GM21528 (cell line): ENCODE results near the gene POLR2H.

ENCODE experiments used
- ATAC-seq: cut with Tn5 transposase; IDR thresholded peaks from one replicate; pipeline ENCODE4 v1.9.1; 2021; ENCODE audit warnings: mild to moderate bottlenecking, moderate library complexity; ENCODE audit not compliant: unreplicated experiment, low FRiP score

The POLR2H gene

DNA sequence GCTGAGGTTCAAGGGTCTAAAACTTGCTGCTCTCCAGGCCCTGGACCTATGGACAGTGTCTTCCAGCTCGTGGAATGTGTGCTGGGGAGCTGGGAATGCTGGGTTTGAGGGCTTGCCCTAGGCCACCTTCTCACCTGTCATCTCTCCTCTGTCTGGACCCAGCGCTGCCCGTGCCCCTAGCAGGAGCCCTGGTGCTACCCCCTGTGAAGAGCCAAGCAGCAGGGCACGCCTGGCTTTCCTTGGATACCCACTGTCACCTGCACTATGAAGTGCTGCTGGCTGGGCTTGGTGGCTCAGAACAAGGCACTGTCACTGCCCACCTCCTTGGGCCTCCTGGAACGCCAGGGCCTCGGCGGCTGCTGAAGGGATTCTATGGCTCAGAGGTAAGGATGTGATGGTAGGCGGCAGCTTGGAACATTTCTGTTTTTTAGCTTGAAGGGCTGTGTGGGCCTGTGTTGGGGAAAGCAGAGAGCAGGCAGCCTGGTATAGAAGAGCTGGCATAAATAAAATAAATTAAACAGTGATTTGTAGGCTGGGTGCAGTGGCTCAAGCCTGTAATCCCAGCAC, 23.4 kb downstream of the POLR2H start:
- no peak for ATAC-seq

DNA sequence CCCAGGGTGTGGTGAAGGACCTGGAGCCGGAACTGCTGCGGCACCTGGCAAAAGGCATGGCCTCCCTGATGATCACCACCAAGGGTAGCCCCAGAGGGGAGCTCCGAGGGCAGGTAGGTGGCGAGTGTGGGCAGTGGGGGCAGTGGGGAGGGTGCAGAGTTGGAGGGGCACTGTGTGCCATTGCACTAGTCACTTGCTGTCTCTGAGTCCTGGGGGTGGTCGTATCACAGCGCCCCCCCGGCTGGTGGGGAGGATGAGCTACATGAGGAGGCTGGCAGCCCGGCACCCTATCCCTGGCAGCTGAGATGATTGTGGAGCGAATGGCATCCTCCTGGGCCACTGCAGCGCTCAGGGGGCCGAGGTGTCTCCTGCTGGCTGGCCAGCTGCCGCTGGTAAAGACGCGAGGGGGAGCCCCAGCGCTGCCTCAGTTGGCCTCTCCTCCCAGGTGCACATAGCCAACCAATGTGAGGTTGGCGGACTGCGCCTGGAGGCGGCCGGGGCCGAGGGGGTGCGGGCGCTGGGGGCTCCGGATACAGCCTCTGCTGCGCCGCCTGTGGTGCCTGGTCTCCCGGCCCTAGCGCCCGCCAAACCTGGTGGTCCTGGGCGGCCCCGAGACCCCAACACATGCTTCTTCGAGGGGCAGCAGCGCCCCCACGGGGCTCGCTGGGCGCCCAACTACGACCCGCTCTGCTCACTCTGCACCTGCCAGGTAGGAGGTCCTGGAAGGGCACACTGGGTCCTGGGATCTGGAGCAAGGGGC, 24.7 kb downstream of the POLR2H start:
- no peak for ATAC-seq

- no peak for ATAC-seq
Observed at GRCh38 chr3:184387174-184387714, 25.7 kb downstream of the POLR2H start.

GRCh38 chr3:184388164-184388935, 26.8 kb downstream of the POLR2H start:
- ATAC-seq = no peak

DNA sequence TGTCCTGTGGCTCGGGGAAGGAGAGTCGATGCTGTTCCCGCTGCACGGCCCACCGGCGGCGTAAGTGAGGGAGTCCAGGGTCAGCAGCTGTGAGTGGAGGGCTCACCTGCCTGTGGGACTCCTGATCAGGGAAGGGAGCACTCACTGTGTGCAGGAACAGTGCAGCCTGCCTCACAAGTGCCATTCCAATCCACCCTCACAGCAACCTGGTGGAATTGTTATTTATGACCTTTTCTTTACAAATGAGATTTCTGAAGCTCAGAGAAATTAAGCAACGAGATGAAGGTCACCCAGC, 27.4 kb downstream of the POLR2H start:
- ATAC-seq = no peak

DNA sequence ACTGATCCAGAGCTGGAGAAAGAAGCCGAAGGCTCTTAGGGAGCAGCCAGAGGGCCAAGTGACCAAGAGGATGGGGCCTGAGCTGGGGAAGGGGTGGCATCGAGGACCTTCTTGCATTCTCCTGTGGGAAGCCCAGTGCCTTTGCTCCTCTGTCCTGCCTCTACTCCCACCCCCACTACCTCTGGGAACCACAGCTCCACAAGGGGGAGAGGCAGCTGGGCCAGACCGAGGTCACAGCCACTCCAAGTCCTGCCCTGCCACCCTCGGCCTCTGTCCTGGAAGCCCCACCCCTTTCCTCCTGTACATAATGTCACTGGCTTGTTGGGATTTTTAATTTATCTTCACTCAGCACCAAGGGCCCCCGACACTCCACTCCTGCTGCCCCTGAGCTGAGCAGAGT, 27.9 kb downstream of the POLR2H start:
- no peak for ATAC-seq

- ATAC-seq = no peak
Observed at GRCh38 chr3:184389935-184390528, 28.5 kb downstream of the POLR2H start.

GRCh38 chr3:184391266-184391665, 29.8 kb downstream of the POLR2H start:
- ATAC-seq = no peak

DNA sequence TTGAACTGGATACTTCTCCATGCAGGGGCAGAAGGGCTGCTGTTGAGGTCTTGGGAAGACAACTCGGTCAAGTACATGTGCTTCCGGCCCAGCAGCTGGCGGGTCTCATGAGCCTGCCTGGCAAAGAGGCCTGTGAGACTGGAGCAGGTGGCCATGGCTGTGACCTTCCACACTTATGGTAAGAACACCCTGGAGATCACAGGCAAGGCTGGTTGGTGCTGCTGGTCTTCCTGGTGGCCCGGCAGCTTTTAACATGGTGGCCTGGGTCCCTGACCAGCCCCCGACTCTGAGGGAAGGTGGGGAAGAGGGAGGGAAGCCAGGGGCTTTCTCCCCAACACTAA, 33.8 kb downstream of the POLR2H start:
- no peak for ATAC-seq

DNA sequence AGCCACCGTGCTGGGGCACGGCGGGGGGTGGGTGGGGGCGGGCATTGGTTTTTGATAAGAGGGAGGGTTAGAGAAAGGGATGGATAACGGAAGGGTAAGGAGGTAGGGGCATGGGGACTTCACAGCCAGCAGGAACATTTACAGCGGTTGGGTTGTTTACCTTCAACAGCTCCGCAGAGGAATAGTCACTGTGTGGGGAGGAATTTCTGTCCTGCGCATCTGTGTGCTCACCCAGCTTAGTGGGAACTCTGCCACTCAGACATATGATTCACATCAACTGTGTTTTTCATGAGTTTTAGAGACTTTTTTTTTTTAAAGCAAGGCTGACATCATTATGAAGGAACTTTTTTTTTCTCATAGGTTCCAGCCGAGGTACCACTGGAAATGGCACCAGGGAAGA, 37.9 kb downstream of the POLR2H start:
- no peak for ATAC-seq

GRCh38 chr3:184405075-184406030, 43.8 kb downstream of the POLR2H start:
- no peak for ATAC-seq

DNA sequence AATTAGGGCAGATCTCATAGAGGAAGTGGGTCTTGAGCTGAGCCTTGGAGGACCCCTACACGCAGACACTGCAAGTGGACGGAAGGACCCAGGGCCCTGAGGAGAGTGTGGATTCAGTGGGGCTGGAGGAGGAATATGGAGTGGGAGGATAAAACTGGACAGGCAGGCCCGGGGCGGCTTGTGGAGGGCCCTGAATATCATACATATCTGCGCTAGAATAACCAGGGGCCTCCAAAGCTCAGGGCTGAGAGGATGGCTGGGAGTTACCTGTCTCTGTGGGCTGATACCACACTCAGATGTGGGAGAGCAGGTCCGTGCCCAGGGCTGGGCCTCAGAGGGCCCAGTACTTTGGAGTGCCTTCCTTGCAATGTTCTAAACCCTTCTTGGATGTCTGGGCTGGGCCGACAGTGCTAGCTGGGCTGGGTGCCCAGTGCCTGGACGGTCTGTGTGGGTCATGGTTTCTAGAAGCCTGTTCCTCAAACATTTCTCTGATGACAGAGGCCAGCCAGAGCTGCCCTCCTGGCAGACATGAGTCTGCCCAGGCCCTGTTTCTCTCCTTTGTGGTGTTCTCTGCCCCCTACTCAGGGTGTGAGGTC, 47.9 kb downstream of the POLR2H start:
- no peak for ATAC-seq

- ATAC-seq = no peak
Observed at GRCh38 chr3:184409946-184410500, 48.5 kb downstream of the POLR2H start.

GRCh38 chr3:184414418-184415202, 53.1 kb downstream of the POLR2H start:
- no peak for ATAC-seq

DNA sequence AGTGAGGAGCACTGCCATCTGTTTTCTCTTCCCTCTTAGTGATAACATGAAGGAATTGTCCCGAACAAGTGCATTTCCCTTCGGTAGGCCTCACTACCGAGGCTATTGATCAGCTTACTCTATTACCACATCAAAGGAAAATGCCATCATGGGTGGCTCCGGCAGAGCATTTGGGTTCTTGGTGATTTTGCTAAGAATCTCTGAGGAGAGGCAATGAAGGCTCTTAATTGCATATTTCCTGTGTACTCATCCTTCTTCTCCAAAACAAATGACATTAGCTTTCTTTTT, 53.6 kb downstream of the POLR2H start:
- ATAC-seq = no peak

DNA sequence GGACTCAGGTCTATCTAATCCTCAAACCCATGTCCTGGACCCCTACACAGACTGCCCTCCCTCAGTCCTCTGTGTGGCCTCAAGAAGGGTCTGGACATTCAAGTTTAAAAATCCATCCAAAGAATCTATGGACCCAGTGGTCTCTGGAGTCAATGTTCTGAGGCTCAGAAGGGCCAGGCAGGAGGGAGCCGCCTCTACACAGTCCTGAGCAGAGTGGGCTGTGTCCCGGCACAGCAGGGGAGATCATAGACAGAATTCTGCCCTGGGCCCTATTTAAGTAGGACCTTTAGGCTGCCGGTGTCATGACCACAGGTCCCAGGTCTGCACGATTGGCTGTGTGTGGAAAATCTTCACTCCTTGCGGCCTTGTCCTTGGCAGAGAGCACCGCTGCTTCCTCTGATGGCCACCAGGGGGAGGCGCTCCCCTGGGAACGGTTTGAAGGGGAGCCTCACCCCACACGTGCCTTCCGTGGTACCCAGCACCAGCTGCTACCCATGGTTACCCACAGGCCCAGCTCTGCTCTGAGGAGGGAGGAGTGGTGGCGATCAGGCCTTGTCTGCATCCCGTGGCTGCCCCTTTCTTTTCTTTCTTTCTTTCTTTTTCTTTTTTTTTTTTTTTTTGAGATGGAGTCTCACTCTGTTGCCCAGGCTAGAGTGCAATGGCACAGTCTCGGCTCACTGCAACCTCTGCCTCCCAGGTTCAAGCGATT, 56.3 kb downstream of the POLR2H start:
- ATAC-seq = no peak
